ENCODE data around the gene SCARF2.

The SCARF2 gene

DNA sequence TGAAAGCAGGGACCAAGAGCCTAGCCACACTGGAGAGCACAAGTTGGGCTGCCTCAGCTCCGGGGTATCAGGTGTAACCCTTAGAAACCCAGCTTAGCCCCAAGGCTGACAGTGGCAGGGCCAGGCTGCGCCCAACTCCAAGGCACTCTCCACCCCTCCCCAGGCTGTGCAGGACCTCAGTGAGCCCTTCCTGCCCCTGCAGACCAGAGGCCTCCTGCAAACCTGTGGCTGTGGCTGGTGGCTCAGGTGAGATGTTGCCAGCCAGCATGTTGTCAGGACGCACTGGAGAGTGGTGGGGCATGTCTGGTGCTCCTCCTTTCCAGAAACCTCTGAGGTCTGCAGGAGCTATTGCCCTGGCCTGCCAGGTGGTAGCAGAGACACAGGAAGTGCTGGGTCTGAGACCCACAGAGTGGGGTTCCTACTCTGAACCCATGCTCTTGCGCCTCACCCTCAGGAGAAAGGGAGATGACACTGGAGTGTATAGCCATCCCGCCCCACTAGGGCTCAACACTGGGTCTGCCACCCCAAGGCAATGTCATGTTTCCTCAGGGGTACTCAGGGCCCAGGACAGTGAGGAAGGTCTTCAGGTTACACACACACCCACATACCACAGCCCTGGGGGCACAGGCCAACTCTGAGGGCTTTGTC, 2.4 kb upstream of the SCARF2 start:
- DNase-seq: no peak

DNA sequence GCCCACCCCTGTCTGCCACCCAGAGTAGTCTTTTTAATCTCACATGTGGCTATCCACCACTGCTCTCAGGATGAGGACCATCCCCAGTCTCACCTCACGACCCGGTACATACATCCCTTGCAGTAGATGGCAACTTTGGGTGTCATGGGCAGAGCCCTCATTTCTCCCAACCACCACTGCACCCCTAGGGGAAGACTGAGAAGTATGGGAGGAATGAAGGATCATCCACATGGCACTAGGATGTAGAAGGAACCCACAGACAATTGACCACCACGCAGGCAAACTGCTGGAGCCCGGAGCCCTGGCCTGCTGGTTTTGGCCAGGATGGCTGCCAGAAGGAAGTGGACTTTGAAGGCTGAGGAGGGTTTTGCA, 1.9 kb upstream of the SCARF2 start:
- no peak for DNase-seq

DNA sequence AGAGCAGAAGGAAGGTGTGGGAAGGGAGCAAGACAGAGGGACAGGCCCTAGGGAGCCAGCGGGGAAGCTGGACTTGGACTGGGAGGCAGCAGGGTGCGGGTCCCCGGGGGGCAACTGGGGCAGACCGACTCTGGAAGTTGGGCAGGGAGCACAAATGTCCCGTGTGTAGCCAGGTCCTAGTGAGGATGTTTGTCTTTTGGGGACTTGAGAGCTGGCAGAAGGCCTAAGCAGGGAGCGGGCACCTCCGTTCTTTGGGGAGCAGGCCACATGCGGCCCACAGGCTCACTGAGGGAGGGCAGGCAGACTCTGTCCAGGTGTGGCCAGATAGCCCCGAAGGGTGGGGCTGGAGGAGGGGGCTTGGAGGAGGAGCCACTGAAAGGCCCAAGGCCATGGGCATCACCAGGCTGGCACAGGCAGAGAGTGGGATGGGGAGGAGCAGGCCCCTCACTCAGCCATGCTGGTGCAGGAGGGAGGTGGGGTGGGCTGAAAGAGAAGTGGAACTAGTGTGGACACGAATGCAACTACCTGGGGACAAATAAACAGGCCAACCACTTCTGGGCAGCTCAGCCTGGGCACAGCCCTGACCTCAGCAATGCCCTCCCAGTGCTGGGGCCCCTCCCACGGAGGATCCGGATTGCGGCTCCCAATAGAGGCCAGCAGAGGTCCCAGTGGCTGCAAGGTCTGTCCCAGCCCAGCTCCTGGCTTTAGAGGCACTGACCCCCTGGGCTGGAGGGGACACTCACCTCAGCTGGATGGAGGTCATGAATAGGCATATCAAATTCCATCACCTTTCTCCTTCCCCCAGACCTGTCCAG, 1.3 kb upstream of the SCARF2 start:
- peak in 1 of 4 experiments; percentile 46 for DNase-seq

DNA sequence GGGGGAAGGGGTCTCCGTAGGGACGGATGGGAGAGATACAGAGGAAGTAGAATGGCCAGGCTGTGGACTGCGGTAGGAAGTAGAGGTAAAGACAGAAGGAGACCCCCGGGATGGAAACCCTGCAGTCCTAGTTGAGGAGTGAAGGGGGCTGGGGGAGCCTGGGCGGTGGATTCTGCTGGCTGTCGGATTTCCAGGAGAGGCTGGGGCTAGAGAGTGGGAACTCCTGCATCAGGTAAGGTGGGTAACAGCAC, 727 bp upstream of the SCARF2 start:
- DNase-seq: no peak

DNA sequence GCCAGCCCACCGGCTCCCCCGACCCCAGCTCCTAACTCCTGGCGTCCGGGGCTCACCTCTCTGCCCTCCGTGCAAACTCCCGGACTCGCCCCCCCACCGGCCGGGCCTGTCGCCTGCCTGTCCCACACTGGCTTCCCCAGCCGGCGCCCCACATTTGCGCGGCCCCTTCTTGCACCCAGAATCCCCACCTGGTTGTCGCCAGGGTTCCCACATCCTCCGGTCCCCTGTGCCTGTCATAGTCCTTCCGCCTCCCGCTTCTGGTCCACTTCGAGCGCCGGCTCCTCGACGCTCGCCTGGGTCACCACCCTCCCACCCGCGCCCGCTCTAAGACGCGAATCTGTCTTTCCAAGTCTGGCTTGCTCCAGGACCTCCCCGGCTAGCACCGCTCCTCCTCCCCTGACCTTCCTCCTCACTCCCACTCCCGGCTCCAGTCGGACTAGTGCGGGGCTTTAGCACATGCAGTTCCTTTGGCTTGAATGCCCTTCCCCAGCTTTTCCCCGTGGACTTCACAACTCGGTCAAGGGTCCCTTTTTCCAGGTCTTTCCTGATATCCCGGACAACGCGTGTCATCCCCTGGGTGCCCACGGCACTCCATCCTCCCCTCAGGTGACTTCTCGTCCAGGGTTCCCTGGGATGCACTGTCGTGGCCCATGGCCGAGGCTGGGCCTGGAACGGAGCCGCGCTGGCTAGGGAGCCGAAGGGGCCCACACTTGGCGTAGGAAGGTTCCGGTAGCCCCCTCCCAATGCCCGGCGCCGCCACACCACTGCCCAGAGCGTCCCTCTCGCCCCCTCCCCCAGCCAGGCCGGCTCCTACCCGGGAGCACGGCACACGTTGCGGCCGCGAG, 635 bp downstream of the SCARF2 start:
- no peak for DNase-seq

DNA sequence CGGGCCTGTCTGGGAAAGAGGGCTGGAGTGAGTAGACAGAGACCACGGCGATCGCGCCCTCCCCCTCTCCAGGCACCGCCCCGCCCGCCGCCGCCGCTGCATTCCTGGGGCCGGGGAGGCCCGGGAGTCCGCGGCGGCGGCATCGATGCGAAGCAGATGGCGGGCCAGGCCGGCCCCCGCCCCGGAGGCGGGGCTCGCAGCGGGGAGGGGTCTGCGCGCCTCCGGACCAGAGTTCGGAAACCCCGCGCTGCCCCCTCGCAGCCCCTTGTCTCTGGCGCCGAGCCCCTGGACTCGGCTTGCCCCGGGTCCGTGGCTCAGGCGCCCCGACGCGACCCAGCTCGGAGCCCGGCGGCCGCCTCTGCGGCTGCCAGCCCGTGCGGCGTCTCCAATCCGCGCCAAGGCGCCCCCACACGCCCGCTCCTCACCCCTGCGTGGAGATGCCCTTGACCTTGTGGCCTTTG, 1.3 kb downstream of the SCARF2 start:
- DNase-seq: no peak

DNA sequence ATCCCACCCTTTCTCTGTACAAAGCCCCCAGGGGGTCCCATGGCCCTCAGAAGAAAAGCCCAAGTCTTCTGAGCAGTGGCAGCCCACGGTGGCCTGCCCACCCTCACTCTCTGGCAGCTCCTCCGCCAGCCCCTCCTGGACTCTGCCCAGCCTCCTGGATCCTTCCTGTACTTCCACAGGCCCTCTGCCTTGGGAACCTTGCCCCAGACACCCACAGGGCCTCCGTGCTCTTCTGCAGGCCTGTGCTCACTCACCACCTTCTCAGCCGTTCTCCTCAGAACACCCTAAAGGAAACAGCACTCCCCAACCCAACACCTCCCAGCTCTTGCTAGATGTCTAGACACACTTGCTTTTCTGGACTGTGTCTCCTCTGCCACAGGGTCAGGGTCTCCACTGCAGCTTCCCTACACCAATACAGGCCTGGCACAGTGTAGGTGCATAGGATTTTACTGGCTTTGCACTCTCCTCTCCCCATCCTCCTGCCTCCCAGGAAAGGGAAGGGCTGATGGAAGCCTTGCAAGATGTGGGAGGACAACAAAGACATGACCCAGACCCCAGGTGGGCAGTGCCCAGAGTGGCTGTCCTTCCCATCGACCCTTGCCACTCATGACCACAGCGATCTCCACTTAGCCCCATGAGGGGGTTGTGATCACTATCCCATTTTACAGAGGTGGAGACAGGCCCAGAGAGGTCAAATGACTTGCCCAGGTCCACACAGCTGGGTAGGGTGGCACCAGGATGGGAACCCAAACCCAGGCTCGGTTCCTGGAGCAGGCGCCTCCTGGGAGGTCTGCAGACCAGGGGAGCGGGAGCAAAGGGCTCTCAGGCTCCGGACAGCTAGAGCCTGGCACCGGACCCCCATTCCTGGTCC, 2.0 kb downstream of the SCARF2 start:
- no peak for DNase-seq

DNA sequence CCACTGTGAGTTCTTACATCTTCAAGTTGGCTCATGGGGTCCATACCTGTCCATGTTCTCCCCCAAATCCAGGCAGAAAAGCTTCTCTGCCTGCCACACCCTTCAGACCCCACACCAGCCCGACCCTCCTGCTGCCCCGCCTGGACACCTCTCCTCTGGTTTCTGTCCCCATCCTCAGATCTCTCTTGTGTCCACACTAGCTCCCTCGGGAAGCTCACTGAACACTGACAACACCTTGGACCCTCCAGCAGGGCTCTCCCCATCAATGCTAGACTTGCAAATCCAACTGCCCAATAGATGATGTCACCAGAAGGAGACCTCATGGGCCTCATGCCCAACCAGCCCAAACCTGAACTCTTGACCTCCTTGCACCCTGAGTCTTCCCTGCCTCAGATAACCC, 2.9 kb downstream of the SCARF2 start:
- DNase-seq: no peak

DNA sequence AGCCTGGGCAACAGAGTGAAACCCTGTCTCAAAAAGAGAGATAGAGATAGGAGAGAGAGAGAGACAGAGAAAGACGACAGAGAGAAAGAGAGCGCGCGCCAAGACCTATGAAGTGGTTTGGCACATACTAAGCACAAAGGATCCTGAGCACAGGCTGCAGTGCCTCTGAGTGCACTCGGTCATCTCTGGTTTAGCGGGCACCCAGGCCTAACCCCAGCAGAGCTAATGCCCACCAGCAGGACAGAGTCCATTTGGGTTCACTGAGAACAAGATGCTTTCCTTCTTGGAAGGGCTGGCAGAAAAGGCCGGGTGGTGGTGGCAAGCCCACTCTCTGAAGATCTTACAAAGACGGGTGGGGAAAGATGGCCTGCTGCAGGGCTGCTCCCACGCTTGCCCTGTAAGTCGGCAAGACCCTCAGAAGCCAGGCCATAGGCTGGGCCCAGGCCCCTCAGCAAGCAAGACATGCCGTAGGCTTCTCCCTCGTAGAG, 3.3 kb downstream of the SCARF2 start:
- no peak for DNase-seq

DNA sequence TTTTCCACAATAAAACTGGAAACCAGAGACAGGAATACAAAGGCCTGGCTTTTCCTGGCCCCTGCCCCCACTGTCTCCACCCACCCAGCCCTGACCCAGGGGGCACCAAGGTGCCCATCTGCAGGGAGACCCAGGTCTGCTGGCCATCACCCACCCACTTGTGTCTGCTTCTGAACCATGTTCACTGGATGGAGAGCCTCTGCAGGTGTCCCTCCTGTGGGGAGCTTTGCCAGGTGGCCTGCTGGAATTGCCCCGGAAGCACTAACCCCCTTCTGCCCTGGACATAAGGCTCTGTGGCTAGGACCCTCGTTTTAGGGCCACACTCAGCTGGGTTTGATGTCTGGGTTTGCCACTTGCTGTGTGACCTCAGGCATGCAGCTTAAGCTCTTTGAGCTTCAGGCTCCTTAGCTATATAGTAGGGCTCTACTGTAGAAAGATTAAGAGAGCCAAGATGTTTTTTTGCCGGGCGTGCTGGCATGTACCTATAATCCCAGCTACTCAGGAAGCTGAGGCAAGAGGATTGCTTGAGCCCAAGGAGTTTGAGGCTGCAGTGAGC, 3.9 kb downstream of the SCARF2 start:
- DNase-seq: no peak

DNA sequence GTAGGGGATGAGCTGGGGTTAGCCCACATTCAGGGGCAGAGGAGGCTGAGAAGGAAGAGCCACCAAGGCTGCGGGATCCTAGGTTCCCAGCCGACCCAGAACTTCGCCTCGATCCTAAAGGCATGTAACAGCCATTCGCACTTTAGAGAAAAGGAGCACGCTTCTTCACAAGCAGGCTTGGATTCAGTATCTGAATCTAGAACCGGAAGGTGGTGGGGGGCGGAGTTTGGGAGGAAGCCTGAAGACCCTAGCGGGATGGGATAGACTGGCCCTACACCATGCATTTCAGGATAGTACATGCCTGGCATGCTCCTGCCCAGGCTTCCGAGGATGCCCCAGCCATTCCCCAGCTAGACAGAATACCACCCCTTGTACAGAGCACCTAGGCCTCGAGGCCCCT, 4.4 kb downstream of the SCARF2 start:
- DNase-seq: no peak

DNA sequence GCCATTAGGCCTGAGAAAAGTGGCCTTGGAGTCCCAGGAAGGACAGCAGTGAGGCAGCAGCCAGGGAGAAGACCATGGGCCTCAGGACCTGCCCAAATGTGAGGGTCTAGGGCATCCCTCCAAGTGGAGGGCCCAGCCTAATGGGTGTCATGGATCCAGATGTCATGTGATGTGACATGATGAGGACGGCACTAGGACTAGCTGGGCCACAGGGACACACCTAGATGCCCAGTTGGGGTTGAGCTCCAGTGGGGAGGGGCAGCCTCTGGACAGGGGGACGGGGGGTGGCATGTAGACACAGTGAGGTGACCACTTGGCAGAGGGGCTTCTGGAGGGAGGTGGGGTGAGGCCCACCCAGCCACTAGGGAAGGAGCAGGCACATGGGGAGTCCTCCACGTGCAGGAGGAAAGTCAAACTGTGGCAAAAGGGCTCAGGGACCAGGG, 5.4 kb downstream of the SCARF2 start:
- no peak for DNase-seq

DNA sequence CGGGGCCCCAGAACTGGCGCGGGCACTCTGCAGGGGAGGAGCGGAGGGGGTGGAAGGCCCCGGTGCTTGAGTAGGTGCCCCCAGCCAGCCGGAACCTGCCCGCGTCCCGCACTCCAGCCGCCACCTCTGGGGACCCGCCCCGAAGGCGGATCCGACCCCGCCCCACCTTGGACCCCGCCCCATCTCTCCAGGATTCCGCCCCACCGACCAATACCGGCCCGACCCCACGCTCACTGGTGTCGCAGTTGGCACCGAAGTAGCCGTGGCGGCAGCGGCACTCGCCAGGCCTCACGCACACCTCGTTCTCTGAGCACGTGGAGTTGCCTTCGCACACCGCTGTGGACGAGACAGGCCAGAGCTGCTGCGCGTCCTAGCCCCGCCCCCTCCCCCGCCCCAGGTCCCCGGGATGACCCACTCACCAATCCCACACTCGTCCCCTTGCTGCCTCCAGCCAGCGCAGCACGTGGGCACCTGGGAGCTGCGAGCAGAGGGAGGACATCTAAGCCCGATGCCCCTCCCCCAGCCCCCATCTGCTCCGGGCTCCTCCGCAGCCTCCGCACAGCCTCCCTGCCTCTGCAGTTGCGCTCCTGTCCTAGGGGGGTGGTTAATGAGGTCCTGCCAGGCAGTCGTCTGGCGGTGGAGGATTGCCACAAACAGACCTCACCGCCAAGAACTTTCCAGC, 6.0 kb downstream of the SCARF2 start:
- DNase-seq: no peak

DNA sequence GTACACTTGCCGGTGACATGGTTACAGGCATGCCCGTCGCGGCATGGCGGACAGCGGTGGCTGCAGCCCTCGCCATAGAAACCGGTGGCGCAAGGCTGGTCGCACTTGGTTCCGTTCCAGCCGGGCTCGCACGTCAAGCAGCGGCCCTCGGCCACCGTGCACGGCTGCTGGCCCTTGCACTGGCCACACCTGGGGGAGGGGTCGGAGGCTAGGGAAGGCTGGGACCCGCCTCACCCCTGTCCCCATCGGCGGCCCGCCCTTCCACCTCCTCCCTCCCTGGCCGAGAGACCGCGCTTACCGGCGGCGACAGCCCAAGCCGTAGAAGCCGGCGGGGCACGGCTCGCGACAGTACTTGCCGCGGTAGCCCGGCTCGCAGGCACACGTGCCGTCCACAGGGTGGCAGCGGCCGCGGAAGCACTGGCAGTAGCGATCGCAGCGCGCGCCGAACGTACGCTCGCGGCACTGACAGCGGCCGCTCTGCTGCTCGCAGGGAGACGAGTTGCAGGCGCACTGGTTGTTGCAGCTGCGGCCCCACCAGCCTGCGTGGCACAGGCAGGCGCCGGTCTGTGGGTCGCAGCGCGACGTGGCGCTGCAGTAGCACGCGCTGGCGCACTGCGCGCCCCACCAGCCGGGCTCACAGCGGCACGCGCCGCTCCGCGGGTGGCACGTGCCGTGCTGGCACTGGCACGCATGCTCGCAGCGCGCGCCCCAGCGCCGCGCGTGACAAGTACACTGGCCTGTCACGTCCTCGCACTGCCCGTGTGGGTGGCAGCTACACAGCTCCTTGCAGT, 6.7 kb downstream of the SCARF2 start:
- DNase-seq: peak; percentile 54 to 84 (median 72)

DNA sequence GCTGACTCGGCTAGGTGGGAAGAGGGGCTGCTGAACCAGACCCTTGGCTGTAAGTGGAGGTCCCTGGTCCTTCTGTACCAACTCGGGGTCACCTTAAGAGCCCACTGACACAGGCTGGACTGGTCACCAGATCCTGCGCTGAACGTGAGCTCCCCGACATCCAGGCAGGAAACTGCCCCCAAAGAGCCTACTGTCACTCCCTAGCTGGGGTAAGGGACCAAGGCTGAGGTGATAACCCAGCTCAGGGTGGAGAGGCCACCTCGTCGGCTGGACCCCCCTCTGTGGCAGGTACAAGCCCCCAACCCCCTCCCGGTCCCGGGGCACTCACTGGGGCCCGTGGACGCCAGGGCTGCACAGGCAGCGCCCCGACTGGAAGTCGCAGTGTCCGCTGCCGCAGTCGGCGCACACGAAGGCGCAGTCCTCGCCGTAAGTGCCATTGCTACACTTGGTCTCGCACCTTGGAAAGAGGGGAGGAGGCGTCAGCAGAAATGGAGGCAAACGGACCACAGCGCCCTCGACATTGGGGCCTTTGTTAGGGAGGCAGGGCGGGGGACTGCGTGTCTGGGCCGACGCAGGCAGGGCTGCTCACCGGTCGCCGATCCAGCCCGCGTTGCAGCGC, 7.4 kb downstream of the SCARF2 start:
- DNase-seq: no peak

DNA sequence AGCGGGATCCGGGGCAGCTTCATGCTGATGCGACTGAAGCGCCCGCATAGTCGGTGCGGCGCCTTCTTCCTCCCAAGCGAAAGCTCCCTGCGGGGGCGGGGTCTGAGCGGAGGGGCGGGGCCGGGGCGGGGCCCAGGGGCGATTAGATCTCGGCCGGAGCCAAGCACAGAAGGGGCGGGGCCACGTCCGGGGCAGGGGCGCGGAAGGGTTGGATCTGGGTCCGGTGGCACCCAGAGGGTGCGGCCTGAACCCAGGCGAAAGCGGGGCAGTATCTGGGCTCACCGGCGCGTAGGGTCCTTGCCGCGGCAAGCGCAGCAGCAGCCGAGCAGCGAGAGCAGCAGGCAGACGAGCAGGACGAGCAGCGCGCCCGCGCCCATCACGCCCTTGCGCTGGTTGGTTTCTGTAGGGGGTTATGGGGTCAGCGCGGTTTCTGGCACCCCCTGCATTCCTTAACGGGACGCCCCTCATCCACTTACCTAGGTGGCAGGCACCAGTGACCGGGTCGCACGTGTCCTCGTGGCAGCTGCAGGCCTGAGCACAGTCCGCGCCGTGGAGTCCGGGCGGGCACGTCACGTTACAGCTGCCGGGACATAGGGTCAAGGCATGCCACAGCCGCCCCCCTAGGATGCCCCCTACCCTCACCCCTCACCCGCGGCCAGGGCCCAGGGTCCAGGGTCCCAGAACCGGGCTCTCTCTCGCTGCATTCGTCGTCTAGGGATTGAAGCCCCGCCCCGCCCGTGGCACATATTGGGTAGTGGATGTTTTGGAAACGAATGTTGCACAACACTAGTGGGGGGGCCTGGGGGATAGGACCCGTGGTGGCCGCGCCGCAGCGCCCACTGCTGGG, 8.1 kb downstream of the SCARF2 start:
- peak; percentile 78 to 92 (median 86) for DNase-seq

DNA sequence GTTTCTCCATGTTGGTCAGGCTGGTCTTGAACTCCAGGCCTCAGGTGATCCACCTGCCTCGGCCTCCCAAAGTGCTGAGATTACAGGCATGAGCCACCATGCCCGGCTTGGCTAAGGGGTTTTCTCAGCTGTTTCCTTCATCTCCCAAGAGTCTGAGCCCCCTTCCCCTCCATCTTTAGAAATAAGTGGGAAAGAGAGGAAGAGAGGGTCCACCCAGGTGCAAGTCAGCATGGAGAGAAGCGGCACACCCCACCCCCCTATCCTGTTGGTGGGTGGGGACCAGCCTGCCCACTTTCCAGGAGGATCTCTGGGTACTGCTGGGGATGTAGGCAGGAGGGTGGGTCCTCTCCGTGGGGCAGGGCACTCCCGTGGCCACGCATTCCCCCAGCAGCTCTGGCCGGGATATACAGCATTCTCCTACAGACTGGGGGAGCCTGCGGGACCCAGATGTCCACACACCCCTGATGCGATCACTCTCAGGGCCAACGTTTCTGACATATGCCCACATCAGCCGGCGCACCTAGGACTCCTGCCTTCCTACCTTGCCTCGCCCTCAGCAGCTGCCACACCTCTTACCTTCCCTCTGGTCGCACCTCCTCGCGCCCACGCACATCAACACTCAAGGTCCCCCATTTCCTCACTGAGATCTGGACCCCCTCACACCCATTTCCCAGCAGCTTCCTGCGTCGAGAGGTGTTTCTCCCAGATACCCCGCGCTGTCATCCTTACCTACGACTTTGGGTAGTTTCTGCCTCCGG, 8.9 kb downstream of the SCARF2 start:
- DNase-seq: no peak

DNA sequence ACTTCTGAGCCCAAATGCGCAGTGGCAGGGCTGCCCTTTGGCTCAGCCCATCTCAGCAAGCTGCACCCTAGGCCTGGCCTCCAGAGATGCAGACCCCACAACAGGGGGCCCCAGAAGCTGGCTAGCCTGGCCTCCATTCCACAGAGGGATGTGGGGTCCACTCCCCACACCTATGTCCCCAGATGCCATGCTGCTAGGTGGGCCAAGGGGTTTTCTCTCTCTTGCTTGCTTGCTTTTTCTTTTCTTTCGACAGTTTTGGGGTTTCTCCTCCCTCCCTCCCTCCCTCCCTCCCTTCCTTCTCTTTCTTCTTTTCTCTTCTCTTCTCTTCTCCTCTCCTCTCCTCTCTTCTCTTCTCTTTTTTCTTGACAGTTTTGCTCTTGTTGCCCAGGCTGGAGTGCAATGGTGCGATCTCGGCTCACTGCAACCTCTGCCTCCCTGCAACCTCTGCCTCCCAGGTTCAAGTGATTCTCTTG, 9.6 kb downstream of the SCARF2 start:
- DNase-seq: no peak
